ENCODE data around the gene MST1.

- TF ChIP-seq, protein P1, sequence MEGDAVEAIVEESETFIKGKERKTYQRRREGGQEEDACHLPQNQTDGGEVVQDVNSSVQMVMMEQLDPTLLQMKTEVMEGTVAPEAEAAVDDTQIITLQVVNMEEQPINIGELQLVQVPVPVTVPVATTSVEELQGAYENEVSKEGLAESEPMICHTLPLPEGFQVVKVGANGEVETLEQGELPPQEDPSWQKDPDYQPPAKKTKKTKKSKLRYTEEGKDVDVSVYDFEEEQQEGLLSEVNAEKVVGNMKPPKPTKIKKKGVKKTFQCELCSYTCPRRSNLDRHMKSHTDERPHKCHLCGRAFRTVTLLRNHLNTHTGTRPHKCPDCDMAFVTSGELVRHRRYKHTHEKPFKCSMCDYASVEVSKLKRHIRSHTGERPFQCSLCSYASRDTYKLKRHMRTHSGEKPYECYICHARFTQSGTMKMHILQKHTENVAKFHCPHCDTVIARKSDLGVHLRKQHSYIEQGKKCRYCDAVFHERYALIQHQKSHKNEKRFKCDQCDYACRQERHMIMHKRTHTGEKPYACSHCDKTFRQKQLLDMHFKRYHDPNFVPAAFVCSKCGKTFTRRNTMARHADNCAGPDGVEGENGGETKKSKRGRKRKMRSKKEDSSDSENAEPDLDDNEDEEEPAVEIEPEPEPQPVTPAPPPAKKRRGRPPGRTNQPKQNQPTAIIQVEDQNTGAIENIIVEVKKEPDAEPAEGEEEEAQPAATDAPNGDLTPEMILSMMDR (IDR thresholded peaks at IDR 0.05; ENCODE audit: borderline replicate concordance, extremely low read depth, low read length, poor library complexity, severe bottlenecking) = no peak
- TF ChIP-seq EZH2 (IDR thresholded peaks at IDR 0.05; ENCODE audit: borderline replicate concordance, low read depth, low read length, severe bottlenecking) = no peak
Observed at GRCh38 chr3:49666592-49666991, 22.7 kb downstream of the MST1 start.

Measured in DND-41 (cell line).